GM19438 (cell line): ENCODE data around the gene NEK11.

ENCODE experiments used
- ATAC-seq: cut with Tn5 transposase; IDR thresholded peaks from one replicate; pipeline ENCODE4 v1.9.1; 2021; ENCODE audit warnings: low read depth; ENCODE audit not compliant: unreplicated experiment

Gene NEK11

DNA sequence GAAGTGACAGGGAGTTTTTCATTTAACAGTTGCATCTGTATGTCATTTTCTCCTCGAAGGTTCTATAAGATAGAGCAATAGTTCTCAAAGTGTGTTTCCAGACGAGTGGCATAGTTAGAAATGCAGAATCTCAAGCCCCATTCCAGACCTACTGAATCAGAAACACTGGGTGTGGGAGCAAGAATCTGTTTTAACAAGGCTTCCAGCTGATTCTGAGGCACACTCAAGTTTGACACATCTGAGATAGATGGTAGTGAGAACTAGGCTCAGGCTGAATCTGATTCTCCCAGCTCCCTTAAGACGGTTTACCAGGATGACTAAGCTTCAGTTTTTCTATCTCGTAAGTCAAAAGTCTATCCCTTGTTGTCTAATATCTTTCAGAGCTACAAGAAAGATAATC is 195.1 kb downstream of the NEK11 start:
- ATAC-seq: no peak

DNA sequence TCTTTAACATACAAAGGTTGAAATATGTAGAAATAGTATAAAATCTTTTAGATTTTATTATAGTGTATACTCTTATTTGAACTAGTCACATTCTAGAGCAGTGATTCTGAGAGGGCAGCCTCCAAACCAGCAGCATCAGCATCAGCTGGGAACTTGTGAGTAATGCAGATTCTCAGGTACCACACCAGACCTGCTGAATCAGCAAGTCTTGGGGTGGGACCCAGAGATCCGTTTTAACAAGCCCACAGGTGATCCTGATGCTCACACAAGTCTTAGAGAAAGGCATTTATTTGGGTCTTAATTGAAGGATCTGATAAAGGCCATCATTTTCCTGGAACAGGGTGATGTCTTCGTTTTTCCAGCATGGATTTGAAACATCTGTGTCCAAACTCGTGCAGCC is 195.9 kb downstream of the NEK11 start:
- ATAC-seq: no peak

- ATAC-seq: no peak
These were observed 197.0 kb downstream of the NEK11 start for GRCh38 chr3:131223373-131224289.

GRCh38 chr3:131224886-131225550 is 198.3 kb downstream of the NEK11 start:
- no peak for ATAC-seq

DNA sequence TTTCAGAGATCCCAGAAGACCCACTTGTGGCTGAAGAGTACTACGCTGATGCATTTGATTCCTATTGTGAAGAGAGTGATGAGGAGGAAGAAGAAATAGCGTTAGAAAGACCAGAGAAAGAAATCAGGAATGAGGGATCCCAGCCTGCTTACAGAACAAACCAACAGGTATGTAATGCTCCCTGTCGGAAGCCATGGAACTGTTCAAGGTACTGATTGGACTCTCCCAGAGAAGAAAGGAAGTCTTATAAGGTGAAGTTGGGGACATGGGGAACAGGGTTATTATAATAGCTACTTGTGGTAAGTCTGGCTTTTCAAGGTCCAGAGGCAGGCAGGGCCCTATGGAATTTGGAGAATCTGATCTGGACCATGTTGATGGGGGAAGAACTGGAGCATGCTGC is 201.8 kb downstream of the NEK11 start:
- no peak for ATAC-seq

DNA sequence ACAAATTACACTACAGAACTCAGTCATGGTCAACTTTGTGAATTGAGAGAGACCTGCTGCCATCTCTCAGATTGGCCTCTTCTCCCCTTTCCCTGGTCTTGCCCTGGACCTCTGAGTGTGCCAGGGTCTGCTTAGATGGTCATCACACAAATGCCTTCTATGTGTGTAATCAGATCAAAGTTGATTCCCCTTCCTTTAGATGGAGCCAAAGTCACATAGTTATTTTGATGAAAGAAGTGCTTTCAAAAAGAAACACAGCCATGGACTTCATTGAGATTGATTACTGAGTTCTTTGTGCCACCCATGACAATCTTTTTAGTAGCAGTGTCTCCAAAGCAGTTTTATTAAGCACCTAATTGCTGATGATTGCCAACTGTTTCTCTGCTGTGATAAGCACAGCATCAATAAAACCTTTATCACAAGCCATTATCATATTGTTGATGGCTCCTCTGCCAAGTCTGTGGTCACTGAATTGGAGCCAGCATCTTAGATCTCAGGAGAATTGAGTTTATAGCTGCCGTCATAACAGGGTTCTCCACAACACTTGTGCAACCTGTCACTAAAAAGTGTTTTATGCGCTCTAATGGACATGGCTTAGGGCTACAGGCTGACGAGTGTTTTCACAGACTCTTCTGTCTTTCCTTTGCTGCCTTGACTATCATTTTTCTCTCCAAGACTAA is 205.2 kb downstream of the NEK11 start:
- ATAC-seq: no peak

GRCh38 chr3:131232711-131233267 is 206.1 kb downstream of the NEK11 start:
- ATAC-seq: no peak

DNA sequence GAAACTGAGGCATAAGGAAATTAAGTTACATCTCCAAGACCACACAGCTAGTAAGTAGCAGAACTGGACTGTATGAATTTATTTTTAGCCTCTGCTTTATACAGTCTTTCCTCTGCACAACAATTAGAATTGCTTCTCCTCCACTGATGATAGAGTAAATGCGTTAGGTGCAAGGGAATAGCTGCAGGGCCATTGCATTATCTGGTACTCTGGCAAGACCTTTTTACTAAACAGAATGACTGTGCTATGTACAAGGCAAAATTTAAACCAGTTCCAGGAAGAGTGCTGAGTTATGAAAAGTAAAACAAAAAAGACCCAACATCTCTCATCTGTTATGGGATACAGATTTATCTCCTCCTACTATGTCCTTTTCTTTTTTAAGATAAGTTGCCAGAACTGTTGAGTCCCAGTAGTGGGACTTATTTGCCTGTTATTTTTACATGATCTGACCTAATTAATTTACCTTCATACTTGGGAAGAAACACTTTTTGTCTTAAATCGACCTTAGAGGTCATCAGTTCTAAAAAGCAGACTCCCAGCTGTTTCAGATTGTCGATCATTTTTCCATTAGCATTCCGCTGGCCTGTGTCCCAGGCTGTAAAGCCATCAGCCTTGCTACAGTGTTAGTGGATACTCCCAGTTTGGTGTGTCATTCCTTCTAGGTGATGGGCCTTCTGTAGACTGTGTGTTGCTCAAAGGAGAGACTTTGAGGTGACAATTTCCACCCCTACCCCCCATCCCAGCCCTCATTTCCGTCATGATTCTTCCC is 207.4 kb downstream of the NEK11 start:
- no peak for ATAC-seq

DNA sequence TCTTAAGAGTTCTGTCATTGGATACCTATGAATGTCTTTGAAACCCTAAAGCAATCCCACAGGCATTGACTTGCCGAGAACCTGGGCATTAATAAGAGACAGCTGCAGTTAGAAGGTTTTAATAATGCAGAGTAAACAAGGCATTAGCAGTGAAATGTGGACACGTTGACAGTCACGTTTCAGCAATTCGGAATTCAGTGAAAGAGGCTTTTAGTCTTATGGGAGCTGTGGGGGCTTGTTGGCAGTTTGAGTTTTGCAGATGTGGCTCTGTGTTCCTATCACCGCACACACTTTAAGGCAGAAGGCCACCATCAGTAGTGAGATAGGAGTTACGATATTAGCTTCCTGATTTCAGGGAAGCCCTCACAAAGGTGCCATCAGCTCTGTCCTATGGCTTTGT is 209.7 kb downstream of the NEK11 start:
- no peak for ATAC-seq

DNA sequence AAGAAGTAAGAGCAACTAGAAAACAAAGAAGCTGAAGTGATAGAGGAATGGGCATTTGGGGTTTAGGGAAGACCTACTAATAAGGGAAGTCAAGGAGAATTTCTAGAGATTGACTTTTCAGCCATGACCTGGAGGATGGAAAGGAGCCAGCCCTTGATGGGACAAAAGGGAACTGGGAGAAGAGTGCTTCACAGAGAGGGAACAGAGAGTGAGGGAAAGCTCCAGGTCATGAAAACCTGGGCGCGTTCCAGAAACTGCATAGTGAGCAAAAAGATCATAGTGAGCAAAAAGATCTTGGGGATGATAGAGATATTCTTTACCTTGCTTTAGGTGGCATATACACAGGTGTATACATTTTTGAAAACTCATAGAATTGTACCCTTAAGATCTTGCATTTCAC is 211.8 kb downstream of the NEK11 start:
- ATAC-seq: no peak

DNA sequence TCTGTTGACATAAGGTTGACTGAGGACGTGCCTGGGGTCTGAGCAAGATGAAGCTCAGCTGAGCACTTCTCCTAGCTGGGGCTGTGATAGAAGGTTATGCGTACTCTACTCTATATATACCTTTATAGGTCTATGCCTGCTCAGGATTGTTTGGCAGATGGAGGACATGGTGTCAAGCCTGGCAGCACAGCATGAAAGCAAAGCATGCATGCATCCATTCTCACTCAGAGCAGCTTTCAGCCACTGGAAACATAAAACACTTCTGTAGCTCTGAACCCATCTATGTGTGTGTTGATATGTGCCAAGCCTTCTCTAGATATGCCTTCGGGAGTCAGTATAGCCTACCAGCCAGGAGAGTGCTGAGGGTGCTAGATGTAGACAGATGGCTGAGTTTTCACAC is 212.6 kb downstream of the NEK11 start:
- no peak for ATAC-seq

DNA sequence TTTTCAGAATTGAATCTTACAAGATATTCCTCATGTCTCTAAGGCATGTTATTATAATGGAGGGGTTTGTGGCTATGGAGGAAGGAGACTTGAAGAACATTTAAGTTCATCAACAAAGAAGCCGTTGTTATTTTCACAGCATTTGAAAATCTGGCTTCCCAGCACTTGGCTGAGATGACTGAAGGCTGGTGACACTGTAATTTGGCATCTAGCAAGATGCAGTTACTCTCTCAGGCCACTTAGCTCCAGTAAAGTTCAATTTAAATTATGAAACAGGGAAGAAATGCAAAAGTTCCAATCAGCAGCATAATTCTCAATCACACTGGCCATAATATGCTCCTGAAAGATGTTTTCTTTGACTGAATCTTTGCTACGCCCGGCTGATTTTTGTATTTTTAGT is 215.5 kb downstream of the NEK11 start:
- ATAC-seq: no peak

- no peak for ATAC-seq
These were observed 223.8 kb downstream of the NEK11 start for GRCh38 chr3:131250466-131250865.

- no peak for ATAC-seq
These were observed 233.8 kb downstream of the NEK11 start for GRCh38 chr3:131260525-131260924.

- ATAC-seq: no peak
These were observed 234.4 kb downstream of the NEK11 start for GRCh38 chr3:131261104-131261503.

DNA sequence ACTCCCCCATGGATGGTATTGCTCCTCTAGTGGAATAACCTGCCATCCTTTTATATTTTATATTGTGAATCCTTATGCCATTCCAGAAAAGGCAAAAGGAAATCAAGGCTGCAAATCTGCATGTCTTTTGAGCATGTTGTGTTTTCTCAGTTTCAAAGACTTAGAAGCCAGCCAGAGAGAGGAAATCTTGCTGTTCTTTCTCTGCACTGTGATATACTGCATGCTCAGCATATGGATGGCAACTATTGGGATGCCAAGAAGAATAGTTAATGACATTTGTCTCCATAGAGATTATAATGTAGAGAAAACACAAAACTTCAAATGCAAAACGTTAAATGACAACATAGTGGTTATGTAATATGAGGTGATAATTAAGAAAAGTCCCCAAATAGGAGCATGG is 248.9 kb downstream of the NEK11 start:
- no peak for ATAC-seq

DNA sequence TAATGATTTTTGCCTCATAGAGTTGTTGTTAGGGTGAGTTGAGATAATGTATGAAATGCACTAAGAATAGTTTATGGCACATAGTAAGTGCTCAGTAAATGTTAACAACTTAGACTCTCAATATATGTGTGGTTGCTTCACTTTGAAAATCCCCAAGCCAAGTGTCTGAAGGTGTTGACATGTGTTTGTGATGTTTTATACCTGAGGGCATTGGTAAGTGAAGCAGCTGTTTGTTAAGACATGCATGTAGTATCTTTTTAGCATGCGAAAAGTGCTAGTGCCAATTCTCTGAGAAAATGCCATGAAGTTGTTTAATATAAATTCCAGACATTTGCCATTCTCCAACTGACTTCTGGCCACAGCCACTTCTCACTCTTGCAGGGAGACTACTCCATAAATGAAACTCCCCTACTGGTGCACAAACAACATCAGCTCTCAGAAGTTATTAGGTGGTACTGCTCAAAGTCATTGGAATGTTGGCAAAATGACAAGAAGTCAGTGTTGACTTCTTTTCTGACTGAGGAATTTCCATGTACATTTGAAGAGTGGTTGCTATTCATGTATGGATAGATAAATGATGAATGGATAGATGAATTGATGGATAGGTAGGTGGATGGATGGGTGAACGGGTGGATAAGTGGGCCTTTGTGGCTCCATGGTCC is 251.3 kb downstream of the NEK11 start:
- ATAC-seq: no peak

DNA sequence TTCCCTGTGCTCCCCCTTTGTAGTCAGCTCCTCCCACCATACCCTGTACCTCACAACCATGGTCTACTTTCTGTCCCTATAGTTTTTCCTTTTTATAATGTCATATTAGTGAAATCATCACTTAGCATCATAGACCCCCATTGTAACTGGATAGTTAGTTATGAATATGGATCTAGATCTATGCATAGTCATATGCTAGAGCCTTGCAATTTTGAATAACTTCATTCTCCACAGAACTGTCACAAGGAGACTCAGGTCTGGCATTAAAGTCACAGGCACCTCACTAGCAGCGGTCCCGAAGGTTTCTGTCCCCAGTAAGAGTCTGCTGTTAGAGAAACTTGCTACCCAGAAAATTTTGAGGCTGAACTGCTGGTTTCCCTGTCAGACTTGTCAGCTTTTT is 252.9 kb downstream of the NEK11 start:
- ATAC-seq: no peak

DNA sequence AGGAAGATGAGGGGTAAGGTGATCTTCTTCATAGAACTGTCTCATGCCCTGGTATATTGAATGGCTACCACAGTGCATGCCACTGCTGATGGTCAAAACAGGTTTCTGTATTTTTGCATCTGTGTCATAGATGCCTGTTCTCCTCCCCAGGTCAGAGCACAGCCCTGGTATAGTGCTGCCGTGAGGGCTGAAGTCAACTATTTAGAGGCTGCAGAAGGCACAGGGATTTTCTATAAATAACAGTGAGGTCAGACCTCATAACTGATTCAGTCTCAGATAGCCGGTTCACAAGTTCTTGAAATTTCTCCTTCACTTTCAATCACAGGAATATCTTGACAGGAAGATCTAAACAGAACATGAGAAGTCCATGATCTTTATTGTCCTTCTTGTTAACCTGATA is 255.7 kb downstream of the NEK11 start:
- ATAC-seq: no peak

DNA sequence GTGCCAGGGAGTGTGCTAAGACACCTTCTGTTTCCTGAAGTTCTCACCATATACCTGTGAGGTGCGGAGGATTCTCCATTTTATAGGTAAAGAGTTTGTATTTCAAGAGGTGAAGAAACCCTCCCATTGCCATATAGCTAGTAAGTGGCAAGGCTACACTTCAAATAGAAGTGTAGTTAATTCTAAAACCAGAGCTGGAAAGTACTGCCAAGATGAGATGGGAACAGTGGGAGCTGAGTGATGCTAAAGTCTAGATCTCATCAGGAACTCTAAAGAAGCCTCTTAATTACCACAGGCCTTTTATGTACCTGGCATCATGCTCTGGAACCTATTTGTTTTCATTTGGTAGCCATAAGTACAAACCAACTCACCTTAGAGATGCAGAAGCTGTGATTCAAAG is 256.3 kb downstream of the NEK11 start:
- ATAC-seq: no peak
